GM23248 (cell line): Measurements from ENCODE around the gene SYVN1. TPM values are rescaled to one million over a fixed set of nuclear protein-coding genes. Genes with fewer than 3 reads are reported as not detected.
"Not testable (repeated sequence)": the region's sequence is repeated elsewhere in the genome, so short reads cannot be mapped to it uniquely, and the experiment has no call there.

Source experiments
- DNase-seq: peaks from one replicate; pipeline ENCODE4 v3.0.0-alpha.2; 2015
- H2AFZ ChIP-seq: fragments of 200-600 bp; sonication (generic); 2 replicates; pipeline ENCODE4 v1.6.1; 2016; ENCODE audit warnings: antibody characterized with exemption
- H3F3A ChIP-seq: fragments of 200-600 bp; sonication (generic); 2 replicates; pipeline ENCODE4 v1.6.1; 2016; ENCODE audit warnings: mild to moderate bottlenecking, antibody characterized with exemption, mixed run types; ENCODE audit not compliant: insufficient read depth
- H3K27ac ChIP-seq: fragments of 200-600 bp; sonication (generic); 2 replicates; pipeline ENCODE4 v1.5.1; 2016; ENCODE audit warnings: mild to moderate bottlenecking
- H3K27me3 ChIP-seq: fragments of 200-600 bp; sonication (generic); replicated peaks from 2 replicates; pipeline ENCODE4 v1.6.1; 2016; ENCODE audit warnings: mild to moderate bottlenecking; ENCODE audit not compliant: insufficient read depth
- H3K36me3 ChIP-seq: fragments of 200-600 bp; sonication (generic); 2 replicates; pipeline ENCODE4 v1.6.1; 2016; ENCODE audit warnings: low read depth, mild to moderate bottlenecking
- H3K4me1 ChIP-seq: fragments of 200-600 bp; sonication (generic); 2 replicates; pipeline ENCODE4 v1.6.1; 2016; ENCODE audit warnings: mild to moderate bottlenecking; ENCODE audit not compliant: insufficient read depth
- H3K4me2 ChIP-seq: fragments of 200-600 bp; sonication (generic); one replicate; pipeline ENCODE4 v1.6.1; 2016; ENCODE audit warnings: mild to moderate bottlenecking; ENCODE audit not compliant: unreplicated experiment
- H3K4me3 ChIP-seq: fragments of 200-600 bp; sonication (generic); 2 replicates; pipeline ENCODE4 v1.5.1; 2016; ENCODE audit warnings: mild to moderate bottlenecking
- H3K79me2 ChIP-seq: fragments of 200-600 bp; sonication (generic); 2 replicates; pipeline ENCODE4 v1.6.1; 2016; ENCODE audit warnings: mild to moderate bottlenecking; ENCODE audit not compliant: insufficient read depth
- H3K9ac ChIP-seq: fragments of 200-600 bp; sonication (generic); 2 replicates; pipeline ENCODE4 v1.6.1; 2016; ENCODE audit warnings: mild to moderate bottlenecking
- H3K9me2 ChIP-seq: fragments of 200-600 bp; sonication (generic); 2 replicates; pipeline ENCODE4 v1.6.1; 2016; ENCODE audit warnings: mixed run types, mild to moderate bottlenecking, moderate library complexity; ENCODE audit not compliant: insufficient read depth
- H3K9me3 ChIP-seq: fragments of 200-600 bp; sonication (generic); one replicate; pipeline ENCODE4 v1.6.1; 2017; ENCODE audit warnings: low read depth
- H4K20me1 ChIP-seq: fragments of 200-600 bp; sonication (generic); 2 replicates; pipeline ENCODE4 v1.6.0; 2016; ENCODE audit not compliant: insufficient read depth
- EZH2 ChIP-seq: fragments of 200-600 bp; sonication (generic); IDR thresholded peaks from 2 replicates; pipeline ENCODE4 v1.6.1; 2018; ENCODE audit warnings: antibody characterized with exemption, mild to moderate bottlenecking; ENCODE audit not compliant: insufficient read depth, poor library complexity, severe bottlenecking
- EZH2phosphoT487 ChIP-seq: fragments of 200-600 bp; sonication (generic); IDR thresholded peaks from 2 replicates; pipeline ENCODE4 v1.6.1; 2018; ENCODE audit warnings: antibody characterized with exemption, moderate library complexity, mild to moderate bottlenecking, low read depth; ENCODE audit not compliant: insufficient read depth
- WGBS, 2 experiments: methylation state at CpG; one replicate each; pipeline ENCODE4 v1.1.6; 2015 to 2017; ENCODE audit warnings: low lambda C conversion rate in 2 of 2, low coverage in 1 of 2; ENCODE audit errors: missing lambda C conversion rate in 2 of 2; 5-methylcytosine and 5-hydroxymethylcytosine counted together
- in situ Hi-C: fragments of 300-500 bp; cut with MboI; formaldehyde crosslinking; loops from 2 replicates; pipeline ENCODE4 v1.15.0; 2020
- polyA plus RNA-seq: library from polyadenylated mRNA; unstranded; fragments of >200 nt; fragmentation: Nextera tagmentation; extraction: Ambion mirVana; gene quantifications from 2 replicates; pipeline ENCODE4 v1.2.1, GENCODE V29; 2016
- total RNA-seq: library from RNA; depleted of rRNA; stranded (reverse); fragments of >200 nt; shearing (Covaris generic); gene quantifications from 2 replicates; pipeline ENCODE4 v1.2.3, GENCODE V29; 2014

Gene SYVN1
- total and polyA plus RNA-seq, 2 experiments from 2014 or later, result 21.2 to 29.5 TPM

DNA sequence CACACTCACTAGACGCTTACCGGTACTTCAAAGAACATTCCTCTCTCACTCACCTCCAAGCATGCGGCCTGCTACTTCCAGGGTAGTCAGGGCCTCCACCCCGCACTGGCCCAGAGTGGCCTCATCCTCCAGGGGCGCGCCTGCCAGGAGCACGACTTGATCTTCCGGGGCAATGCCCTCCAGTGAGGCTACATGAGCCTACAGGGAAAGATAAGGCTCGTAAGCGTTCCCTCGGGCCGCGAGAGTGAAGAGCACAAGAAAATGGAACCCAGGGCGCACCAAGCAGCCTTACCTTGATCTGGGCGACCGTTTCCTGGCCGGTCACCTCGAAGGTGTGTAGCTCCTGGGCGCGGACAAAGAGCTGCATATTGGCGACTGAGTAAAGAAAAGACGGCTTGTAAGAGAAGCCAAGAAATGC, 12.9 kb downstream of the SYVN1 start:
- no peaks in the 10 kb centered on the region for H3K9me2 ChIP-seq
- TF ChIP-seq EZH2phosphoT487 (no peak), EZH2 (no peak)
- H3K27ac ChIP-seq, result peak overlapping the region; percentile 83
- peaks cover 17% of the 10 kb centered on the region for H3K4me1 ChIP-seq
- H3F3A ChIP-seq, result peaks cover 40% of the 10 kb centered on the region
- no peaks in the 10 kb centered on the region for H4K20me1 ChIP-seq
- H3K4me2 ChIP-seq, result peak overlapping the region; percentile 98
- peak overlapping the region; percentile 92 for H3K4me3 ChIP-seq
- H3K9ac ChIP-seq, result peak overlapping the region; percentile 96
- peaks cover 69% of the 10 kb centered on the region for H3K79me2 ChIP-seq
- peak; percentile 61 for DNase-seq
- peaks cover 33% of the 10 kb centered on the region for H3K36me3 ChIP-seq
- WGBS, 2 experiments, result 0 to 1% methylated on average over 22 of the region's 22 CpGs
- in situ Hi-C loops, result no loop called here
- no peaks in the 10 kb centered on the region for H3K9me3 ChIP-seq
- no peaks in the 10 kb centered on the region for H3K27me3 ChIP-seq
- peak overlapping the region; percentile 27 for H2AFZ ChIP-seq

DNA sequence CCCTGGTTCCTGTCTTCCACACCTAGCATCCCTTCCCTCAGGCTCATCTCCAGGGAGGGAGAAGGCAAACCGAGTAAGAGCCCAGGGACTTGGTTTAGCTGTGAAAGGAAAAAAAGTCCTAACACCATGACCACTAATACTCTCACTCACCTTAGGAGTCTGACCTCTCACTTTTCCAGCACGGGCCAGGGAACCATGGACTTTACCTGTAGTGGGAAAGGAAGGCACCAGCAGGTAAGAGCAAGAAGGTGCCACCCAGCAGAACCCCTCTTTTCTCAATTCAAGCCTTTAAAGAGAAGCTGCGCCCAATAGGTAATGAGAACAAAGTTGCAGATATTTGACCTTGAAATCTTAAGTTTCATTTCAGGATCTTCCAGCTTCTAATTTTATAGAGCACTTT, 13.5 kb downstream of the SYVN1 start:
- Histone ChIP-seq H3K27ac (peak overlapping the region; percentile 83), H3K36me3 (peaks cover 27% of the 10 kb centered on the region), H3K9me2 (no peaks in the 10 kb centered on the region), H3K9ac (peak overlapping the region; percentile 96), H3K9me3 (no peaks in the 10 kb centered on the region), H2AFZ (no peak overlapping the region), H3K27me3 (no peaks in the 10 kb centered on the region), H3K4me2 (peak overlapping the region; percentile 98), H4K20me1 (no peaks in the 10 kb centered on the region), H3F3A (peaks cover 40% of the 10 kb centered on the region), H3K79me2 (peaks cover 75% of the 10 kb centered on the region), H3K4me1 (peaks cover 22% of the 10 kb centered on the region), H3K4me3 (peak overlapping the region; percentile 92)
- WGBS, 2 experiments, result 61 to 69% methylated on average over 3 of the region's 3 CpGs
- no peak for DNase-seq
- in situ Hi-C loops, result no loop called here
- TF ChIP-seq EZH2phosphoT487 (no peak), EZH2 (no peak)

DNA sequence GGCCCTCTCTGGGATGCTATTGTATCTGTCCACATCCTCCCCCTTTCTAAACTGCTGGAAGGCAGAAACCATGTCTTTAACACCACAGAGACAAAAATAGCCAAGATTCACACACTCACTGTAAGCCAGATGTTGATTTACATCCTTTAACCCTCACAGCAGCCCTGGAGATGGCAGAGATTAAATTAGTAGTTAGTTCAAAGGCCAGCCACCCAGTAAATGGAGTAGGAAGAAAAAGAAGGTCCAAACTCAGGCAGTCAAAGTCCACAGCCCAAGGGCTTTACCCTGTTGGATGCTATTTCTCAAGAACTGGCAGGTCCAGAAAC, 14.7 kb downstream of the SYVN1 start:
- Histone ChIP-seq H3K9ac (0 out of 2 replicates have a peak overlapping the region, but pooled peaks have one; percentile 96), H3K9me2 (no peaks in the 10 kb centered on the region), H3K79me2 (peaks cover 73% of the 10 kb centered on the region), H3K27me3 (no peaks in the 10 kb centered on the region), H3K4me1 (peaks cover 22% of the 10 kb centered on the region), H3K4me2 (no peak overlapping the region), H2AFZ (no peak overlapping the region), H3K27ac (peak overlapping the region; percentile 16; the same call in 1 of the 2 replicates), H3K9me3 (no peaks in the 10 kb centered on the region), H3K4me3 (no peak overlapping the region), H3K36me3 (peaks cover 25% of the 10 kb centered on the region), H4K20me1 (no peaks in the 10 kb centered on the region), H3F3A (peaks cover 40% of the 10 kb centered on the region)
- in situ Hi-C loops, result no loop called here
- DNase-seq, result no peak
- no peak for TF ChIP-seq EZH2
- TF ChIP-seq EZH2phosphoT487, result no peak

DNA sequence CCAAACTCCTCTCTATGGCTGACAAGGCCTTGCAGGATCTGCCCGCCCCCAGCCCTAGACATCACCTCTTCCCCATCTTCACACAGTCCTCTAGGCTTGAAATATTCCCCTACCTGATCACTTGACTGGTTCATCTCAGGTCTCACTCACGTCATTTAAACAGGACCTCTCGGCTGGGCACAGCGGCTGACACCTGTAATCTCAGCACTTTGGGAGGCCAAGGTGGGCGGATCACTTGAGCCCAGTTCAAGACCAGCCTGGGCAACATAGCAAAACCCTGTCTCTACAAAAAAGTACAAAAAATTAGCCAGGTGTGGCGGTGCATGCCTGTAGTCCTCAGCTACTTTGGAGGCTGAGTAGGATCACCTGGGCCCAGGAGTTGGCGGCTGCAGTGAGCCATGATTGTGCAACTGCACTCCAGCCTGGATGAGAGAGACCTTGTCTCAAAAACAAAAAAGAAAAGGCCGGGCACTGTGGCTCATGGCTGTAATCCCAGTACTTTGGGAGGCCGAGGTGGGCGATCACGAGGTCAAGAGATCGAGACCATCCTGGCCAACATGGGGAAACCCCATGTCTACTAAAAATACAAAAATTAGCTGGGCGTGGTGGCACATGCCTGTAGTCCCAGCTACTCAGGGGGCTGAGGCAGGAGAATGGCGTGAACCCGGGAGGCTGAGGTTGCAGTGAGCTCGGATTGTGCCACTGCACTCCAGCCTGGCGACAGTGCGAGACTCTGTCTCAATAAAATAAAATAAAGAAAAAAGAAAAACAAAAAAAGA, 15.2 kb downstream of the SYVN1 start:
- peaks cover 40% of the 10 kb centered on the region for H3F3A ChIP-seq
- H2AFZ ChIP-seq, H3K27me3 ChIP-seq, in situ Hi-C loops, H3K9me3 ChIP-seq, H3K9me2 ChIP-seq, H4K20me1 ChIP-seq, DNase-seq, H3K4me2 ChIP-seq, H3K4me3 ChIP-seq: not testable (repeated sequence)
- peaks cover 22% of the 10 kb centered on the region for H3K4me1 ChIP-seq
- peak overlapping the region; percentile 12 for H3K27ac ChIP-seq
- 0 out of 2 replicates have a peak overlapping the region, but pooled peaks have one; percentile 96 for H3K9ac ChIP-seq
- peaks cover 67% of the 10 kb centered on the region for H3K79me2 ChIP-seq
- WGBS, 2 experiments, result 82 to 84% methylated on average over 18 of the region's 18 CpGs
- H3K36me3 ChIP-seq, result peaks cover 25% of the 10 kb centered on the region
